Right lung (tissue), 5 donors: ENCODE data around the gene NUDCD3. TPM values are rescaled to one million over a fixed set of nuclear protein-coding genes. Genes with fewer than 3 reads are reported as not detected.

ENCODE experiments used
- DNase-seq, 2 donors: peaks; one replicate each; pipeline ENCODE4 v3.0.0-alpha.2; 2013
- polyA plus RNA-seq, 5 donors: library from polyadenylated mRNA; unstranded; fragments of 120-200 nt; gene quantifications; one replicate each; pipeline versions ENCODE4 v1.2.1 to v1.2.3, GENCODE V29; 2013; ENCODE audit warnings: inconsistent platforms in 1 of 5, low replicate concordance in 1 of 5; ENCODE audit not compliant: insufficient read length in 5 of 5, insufficient read depth in 1 of 5

NUDCD3 gene
- polyA plus RNA-seq, 5 donors = 79.4 to 95.3 (median 83.8) TPM

DNA sequence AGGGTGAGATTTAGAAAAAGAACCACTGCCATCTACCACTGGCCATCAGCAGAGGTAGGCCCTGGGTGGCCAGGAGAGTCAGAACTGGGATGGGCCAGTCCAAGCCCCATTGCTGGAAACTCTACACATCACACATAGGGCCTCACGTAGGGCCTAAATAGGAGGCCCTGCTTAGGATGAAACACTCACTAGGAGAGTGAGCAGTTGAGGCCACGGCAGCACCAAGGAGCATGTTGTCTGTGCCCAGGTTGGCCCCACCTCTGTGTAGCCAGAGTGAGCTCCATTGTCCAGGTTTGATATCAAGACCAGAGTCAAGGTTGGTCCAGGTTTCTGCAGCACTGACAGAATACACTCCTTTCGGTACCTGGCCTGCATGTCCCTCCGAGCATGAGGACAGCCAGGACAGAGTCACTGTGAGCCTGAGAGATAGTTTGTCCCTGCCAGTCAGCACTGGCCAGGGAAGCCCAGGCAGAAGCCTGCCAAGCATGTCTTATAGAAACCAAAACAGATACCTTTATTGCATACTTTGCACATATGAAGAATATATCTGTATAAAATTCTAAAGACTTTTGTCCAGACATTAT lies 87.2 kb downstream of the NUDCD3 start:
- no peak for DNase-seq

DNA sequence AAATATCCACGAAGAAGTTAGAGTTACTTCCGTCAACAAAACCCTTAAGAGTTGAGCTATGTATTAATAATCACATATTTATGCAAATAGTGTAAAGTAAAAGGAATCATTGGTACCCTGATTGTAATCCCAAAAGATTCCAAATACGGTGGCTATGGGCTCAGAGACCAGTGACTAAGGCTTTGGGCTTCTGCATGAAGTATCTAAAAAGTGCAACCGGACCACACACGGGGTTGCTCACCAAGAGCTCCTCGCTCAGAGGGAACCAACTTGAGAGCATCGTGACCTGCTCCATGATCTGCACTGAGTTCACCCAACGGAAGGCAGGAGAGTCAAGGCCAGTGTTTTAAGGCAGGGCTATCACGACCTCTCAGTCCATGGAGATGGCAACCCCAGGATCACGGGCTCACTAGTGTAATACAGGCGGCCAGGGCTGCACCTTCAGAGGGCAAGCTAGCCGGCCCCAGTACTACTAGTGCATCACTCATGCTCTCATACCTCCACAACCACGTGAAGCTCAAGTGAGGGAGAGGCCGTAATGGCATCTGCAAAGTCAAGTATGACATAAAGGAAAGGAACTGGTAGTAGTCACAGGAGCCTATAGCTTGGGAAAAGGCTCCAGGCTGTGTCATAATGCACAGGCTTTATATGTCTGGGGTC lies 87.9 kb downstream of the NUDCD3 start:
- no peak for DNase-seq

DNA sequence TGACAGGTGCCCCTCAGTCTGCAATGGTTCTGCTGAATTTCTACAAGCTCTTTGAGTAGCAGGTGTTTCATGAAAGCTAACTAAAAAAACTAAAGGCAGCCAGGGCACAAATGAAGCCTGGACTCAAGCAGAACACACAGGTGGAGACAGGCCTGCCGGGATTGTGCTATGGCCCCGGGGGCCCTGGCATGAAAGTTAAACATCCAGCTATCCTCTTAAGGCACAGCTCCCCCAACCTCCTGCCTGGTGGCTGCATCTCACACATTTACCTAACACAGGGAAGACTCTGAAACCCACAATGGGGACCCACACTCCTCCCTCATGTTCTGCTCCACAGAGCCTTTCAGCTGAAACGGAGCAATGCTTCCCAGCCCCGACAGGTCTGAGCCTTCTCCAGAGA lies 88.8 kb downstream of the NUDCD3 start:
- no peak for DNase-seq

DNA sequence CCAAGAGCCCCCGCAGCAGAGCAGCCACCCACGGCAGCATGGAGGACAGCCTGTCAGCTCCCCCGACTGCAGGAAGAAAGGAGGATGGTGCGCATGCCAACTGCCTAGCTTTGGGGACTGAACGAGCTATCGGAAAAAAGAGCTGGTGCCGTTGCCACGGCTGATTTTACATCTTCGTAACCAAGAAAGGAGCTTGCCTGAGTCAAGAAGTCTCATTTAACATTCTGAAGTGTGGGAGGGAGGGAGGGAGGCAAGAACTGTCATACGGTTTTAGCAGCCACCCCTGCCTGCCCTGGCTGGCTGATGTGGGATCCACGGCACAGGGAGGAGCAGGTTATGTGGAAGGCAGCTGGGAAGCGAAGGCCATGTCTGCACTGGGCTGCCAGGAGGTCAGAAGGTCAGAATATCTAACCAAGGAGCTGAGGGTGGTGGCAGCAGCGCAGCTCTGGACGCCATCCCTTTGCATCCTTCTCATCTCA lies 90.4 kb downstream of the NUDCD3 start:
- DNase-seq = no peak

DNA sequence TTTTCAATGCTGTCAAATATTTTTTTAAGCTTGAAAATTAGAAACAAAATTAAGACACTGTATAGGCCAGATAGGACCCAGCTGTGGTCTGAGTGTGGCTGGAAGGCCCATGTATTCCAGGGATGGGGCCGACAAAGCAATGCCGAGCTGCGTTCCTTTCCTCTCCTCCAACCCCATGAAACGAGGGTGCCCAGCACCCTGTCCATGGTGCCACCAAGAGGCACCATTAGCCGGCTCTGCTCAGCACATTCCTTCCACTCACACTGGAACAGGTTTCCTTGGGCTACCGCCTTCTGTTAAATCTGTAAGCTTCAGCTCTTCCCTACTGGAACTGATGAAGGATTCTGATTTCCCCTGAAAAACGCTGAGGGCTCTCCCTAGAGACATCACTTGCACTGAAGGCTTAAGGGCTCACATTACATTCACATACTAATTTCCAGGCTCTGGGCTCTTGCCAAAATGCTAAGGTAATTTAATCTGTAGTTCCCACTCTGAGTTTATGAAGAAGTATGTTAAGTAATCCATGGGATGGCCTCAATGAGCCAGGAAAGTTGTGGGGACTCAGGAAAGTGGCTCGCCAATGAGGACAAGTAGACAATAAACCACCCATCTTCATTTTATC lies 91.4 kb downstream of the NUDCD3 start:
- DNase-seq = no peak

- peak; percentile 4 to 8 for DNase-seq
Observed at GRCh38 chr7:44398511-44398911, 91.9 kb downstream of the NUDCD3 start.

DNA sequence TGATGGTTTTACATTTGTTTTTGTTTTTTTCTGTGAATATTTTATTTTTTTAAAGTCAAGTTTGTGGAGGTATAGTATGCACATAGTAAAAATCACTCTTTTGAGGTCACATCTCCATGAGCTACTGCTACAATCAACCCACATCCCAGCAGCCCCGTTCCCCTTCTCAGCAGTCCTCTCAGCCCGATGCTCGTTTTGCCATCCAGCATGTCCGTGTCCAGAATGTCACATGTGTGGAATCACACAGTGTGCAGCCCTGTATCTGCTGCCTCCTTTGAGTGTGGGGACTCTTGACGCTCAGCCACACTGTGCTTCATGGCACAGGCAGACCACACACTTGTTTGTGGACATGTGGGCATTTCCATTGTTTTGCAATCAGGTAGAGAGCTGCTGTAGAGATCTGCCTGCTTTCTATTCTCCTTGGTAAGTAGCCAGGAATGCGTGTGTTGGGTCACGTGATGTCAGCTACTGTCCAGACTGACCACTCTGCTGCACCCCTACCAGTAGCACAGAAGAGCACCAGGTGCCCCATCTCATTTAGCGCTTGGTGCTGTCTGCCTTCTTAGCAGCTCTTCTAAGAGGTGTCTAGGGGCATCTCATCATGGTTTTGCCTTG lies 93.4 kb downstream of the NUDCD3 start:
- peak; percentile 25 to 29 for DNase-seq

GRCh38 chr7:44396496-44396895 lies 94.0 kb downstream of the NUDCD3 start:
- no peak for DNase-seq

- DNase-seq = no peak
Observed at GRCh38 chr7:44395067-44395466, 95.4 kb downstream of the NUDCD3 start.

DNA sequence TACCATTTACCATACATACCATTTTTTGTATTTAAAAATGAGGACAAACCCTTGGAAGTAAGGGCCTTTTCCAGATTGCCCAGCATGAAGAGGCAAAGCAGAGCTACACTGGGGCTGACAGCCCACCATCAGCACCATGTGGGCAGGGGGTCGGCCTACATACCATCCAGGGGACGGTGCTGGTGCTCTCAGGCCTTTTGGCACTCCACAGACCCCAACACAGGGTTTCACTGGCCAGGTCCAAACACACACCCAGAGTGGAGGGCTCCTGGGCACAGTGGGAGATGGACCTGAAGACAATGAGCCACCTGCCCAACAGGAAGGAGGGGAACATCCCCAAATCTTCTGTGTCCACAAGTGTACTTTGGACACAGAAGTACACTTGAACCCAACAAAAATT lies 95.8 kb downstream of the NUDCD3 start:
- no peak for DNase-seq

DNA sequence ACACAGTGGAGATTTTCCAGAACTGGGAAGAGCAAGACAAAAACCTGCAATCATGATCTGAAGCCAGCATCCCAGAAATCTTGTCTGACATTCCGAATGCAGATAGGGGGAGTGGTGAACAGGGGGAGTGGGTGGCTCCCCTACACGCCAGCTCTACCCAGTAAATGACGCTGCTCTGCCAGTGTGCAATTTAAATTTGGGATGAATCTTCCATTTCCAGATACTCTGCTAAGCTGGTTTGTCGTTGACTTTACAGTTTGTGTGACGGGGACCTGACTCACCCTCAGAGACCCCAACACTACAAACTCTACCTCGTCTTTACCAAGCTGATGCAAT lies 96.4 kb downstream of the NUDCD3 start:
- DNase-seq = no peak

DNA sequence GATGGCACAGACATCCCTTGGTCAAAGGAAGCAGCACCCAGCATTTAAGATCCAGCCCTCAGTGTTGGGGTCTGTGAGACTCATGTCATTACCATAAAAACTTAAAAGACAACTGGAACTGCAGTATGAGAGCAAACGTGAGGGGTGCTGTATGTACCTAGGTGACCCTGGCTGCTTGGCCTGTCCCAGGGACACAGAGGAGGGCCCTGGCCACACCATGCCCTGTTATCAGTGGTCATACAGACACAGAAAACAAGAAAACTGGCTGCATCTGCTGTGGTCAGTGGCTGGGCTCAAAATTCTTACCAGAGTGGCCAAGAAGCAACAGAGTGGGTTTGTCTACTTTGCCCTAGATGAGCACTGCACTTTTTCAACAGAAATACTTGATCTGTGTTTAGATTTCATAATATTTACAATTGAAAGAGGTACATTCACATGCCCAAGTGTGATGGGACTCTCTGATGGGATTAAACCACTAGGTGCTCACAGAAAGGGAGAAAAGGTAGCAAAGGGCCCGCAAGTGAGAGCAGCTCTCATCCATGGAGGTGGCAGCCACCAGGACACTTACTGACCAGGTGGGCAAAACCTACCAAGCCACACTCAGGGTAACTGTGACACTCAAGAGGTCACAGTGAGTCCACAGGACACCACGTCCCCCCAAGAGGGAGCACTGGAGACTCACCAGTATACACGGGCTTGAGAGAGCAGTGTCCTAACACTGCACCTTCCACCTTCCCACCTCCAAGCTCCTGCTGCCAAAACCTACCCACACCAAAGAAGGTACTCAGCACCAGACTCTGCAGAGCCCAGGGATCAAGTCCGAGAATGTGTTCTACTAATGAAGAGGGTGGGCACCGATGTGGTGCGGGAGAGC lies 97.0 kb downstream of the NUDCD3 start:
- no peak for DNase-seq

- no peak for DNase-seq
Observed at GRCh38 chr7:44392618-44393010, 97.8 kb downstream of the NUDCD3 start.

DNA sequence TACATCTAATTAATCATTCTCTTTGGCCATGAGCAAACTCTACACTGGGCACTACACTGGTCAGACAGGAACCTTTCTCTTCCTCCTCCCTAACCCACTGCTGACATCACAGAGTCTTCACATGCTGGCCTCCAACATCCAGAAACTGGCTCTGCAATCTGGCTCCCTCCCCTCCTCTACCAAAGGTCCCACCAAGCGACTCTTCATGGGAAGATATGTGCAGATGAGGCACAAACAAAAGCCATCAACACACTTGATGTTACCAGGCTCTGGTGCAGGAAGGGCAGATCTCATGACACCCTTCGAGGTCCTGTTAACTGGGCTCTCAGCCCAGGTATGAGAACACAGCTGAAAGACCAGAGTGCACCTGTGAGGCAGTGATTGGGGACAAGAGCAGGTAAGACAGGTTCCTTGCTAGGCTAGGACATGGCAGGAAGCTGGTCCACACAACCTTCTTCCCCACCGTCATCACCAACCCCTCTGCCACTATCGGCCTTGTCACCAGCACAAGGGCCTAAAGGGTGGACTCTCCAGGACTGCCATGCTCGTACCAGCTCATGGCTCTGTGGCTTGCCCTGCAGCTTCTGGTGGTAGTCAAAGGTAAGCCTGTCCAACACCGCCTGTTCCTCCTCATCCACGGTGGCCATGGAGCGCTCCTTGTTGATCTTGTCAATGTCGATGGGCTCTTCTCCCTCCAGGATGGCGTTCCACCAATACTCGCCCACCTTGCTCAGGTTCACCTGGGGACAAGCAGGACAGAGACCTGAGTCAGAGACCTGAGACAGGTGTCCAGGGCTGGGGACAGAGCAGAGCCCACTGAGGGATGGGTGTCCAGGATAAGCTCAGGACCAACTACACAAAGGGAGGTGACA lies 98.5 kb downstream of the NUDCD3 start:
- no peak for DNase-seq

GRCh38 chr7:44391171-44391570 lies 99.3 kb downstream of the NUDCD3 start:
- DNase-seq = no peak

DNA sequence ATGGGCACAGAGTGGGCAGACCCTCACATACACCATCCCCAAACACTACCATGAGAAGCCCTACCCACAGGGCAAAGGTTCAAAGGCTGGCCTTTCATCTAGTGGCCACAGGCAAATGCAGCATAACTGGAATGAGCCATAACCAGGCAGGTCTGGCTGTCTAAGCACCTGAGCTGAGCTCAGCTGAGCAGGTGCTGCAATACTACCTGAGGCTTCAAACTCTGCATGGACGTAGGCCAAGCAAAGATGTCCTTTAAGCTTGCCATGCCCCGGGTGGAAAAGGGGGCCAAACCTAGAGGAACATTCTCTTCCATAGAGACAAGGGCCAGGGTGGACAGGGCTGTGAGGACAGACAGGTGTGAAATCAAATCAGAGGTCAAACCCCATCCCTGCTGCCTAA lies 99.8 kb downstream of the NUDCD3 start:
- DNase-seq = no peak

DNA sequence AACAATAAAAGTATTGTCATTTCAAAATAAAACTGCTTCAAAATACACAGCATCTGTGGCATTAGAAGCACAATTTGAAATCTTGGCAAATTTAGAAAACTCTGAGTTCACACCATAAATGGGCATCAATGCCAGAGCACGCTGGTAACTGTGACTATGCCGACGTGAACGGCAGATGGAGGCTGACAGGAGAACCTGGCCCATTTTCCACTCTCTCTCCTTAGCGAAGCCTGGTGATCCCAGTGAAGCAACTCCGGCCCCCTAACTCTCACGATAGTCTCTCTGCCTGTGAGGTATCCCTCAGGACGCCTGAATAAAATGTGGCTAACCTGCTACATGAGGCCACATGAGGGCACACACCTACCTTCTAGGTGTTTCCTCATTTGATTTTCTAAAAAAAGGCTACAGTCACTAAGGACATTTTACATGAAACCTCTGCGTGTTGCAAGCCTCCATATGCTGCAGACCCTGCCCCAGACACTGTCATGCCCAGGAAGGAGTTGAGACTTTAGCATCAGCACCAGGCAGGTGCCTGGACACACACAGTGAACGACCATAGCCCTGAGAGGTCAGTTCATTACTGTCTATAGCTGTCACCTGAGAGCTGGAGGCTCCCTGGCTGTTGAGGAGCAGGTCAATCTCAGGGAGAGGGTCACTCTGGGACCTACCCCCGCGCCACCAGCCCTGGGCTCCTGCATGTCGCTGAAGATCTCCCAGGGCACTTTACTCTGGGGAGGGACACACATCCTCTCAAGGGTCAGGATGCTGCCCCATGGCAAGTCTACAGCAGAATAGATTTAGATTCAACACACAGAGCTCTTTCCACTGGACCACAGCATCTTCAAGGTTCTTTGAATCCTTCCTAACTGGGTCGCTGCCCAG lies 102.1 kb downstream of the NUDCD3 start:
- no peak for DNase-seq

GRCh38 chr7:44387389-44387788 lies 103.1 kb downstream of the NUDCD3 start:
- DNase-seq = no peak

- DNase-seq = no peak
Observed at GRCh38 chr7:44386139-44386913, 104.1 kb downstream of the NUDCD3 start.
